Caco-2 (cell line): ENCODE results near the gene GCC1. TPM values are rescaled to one million over a fixed set of nuclear protein-coding genes. Genes with fewer than 3 reads are reported as not detected.

ENCODE experiments used
- BruUV-seq: library from RNA; stranded (reverse); fragments of 400-500 nt; replicated peaks from 2 replicates; lab custom pipeline; 2021; lab: Mats Ljungman, UMichigan
- CTCF ChIA-PET: fragments of 300-600 bp; sonication (Branson Sonifier 250); formaldehyde crosslinking; loops from one replicate; lab custom pipeline; 2022; ENCODE audit warnings: antibody characterized with exemption; lab: Charles Lee
- POLR2A ChIA-PET: fragments of 300-600 bp; sonication (Branson Sonifier 250); formaldehyde crosslinking; loops from one replicate; lab custom pipeline; 2022; ENCODE audit warnings: antibody characterized with exemption; lab: Charles Lee
- DNase-seq, 2 experiments: peaks; one replicate each; pipeline versions ENCODE4 v3.0.0 to v3.0.0-alpha.2; 2020 to 2022
- H3K27me3 ChIP-seq: replicated peaks from 2 replicates; pipeline ENCODE4 v1.6.0; 2011; ENCODE audit warnings: low read length; ENCODE audit not compliant: control insufficient read depth, insufficient read depth
- H3K36me3 ChIP-seq: 2 replicates; pipeline ENCODE4 v1.5.1; 2011; ENCODE audit warnings: low read length; ENCODE audit not compliant: control insufficient read depth, insufficient read depth
- H3K4me1 ChIP-seq: fragments of 250-450 bp; sonication (Bioruptor Pico); 2 replicates; pipeline ENCODE4 v1.5.1; 2020; ENCODE audit warnings: mild to moderate bottlenecking
- H3K4me3 ChIP-seq: 2 replicates; pipeline ENCODE4 v1.5.1; 2011; ENCODE audit warnings: low read depth, mild to moderate bottlenecking, control low read depth, low read length
- H3K9me3 ChIP-seq: fragments of 250-450 bp; sonication (Bioruptor Pico); 2 replicates; pipeline ENCODE4 v1.5.1; 2020; ENCODE audit warnings: mild to moderate bottlenecking, moderate library complexity
- H3K27ac Mint-ChIP-seq: one replicate; pipeline ENCODE4 v1.8.0; 2022; ENCODE audit warnings: mixed read lengths; ENCODE audit not compliant: unreplicated experiment
- H3K27me3 Mint-ChIP-seq: one replicate; pipeline ENCODE4 v1.8.0; 2022; ENCODE audit warnings: mixed read lengths; ENCODE audit not compliant: insufficient read depth, unreplicated experiment
- H3K36me3 Mint-ChIP-seq: one replicate; pipeline ENCODE4 v1.8.0; 2022; ENCODE audit warnings: mild to moderate bottlenecking, mixed read lengths; ENCODE audit not compliant: insufficient read depth, unreplicated experiment
- H3K4me1 Mint-ChIP-seq: one replicate; pipeline ENCODE4 v1.8.0; 2022; ENCODE audit warnings: low read depth, mixed read lengths; ENCODE audit not compliant: unreplicated experiment
- H3K4me3 Mint-ChIP-seq: one replicate; pipeline ENCODE4 v1.8.0; 2022; ENCODE audit warnings: mild to moderate bottlenecking, moderate library complexity, mixed read lengths; ENCODE audit not compliant: unreplicated experiment
- H3K9me3 Mint-ChIP-seq: one replicate; pipeline ENCODE4 v1.8.0; 2022; ENCODE audit warnings: mixed read lengths; ENCODE audit not compliant: unreplicated experiment
- intact Hi-C: fragments of 100-400 bp; cut with micrococcal nuclease; formaldehyde crosslinking; loops from one replicate; pipeline ENCODE4 v1.10.0; 2022; ENCODE audit not compliant: unreplicated experiment
- total RNA-seq: library from RNA; stranded (reverse); gene quantifications from 2 replicates; pipeline ENCODE4 v1.2.3, GENCODE V29; 2022
- TF ChIP-seq, protein P1 (sequence below), 2 experiments: fragments of 200-600 bp in 1 of 2; IDR thresholded peaks; 1 replicate in 1 of 2; 2 replicates in 1 of 2; pipeline versions ENCODE4 v1.5.1 to v1.8.0; 2011 to 2022; ENCODE audit warnings: antibody characterized with exemption in 1 of 2, control low read depth in 1 of 2, inconsistent platforms in 1 of 2, low read depth in 1 of 2, low read length in 1 of 2, mild to moderate bottlenecking in 1 of 2, moderate library complexity in 1 of 2; ENCODE audit not compliant: insufficient read depth in 1 of 2, severe bottlenecking in 1 of 2, unreplicated experiment in 1 of 2

Gene GCC1
- total RNA-seq, 1 experiment from 2014 or later = 26.6 TPM

DNA sequence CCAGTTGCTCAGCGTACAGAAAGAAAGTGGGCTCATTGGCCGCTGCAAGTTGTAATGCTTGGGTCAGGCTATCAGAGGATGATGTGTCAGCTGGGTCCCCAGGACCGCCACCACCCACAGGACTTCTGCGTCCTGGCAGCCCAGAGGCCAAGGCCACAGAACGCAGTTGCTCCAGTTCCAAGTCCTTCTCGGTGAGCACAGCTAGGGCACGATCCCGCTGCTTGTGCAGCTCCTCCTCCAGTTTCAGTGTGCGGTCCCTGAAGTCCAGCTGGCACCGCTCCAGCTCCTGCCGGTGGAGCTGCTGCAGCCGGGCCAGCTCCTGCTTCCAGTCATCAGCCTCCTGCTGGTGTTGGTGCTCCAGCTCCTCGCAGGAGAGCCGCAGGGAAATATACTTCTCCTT, 3.0 kb downstream of the GCC1 start:
- no peaks in the 10 kb centered on the region for H3K27me3 Mint-ChIP-seq
- Histone ChIP-seq H3K27me3 (no peaks in the 10 kb centered on the region), H3K9me3 (no peaks in the 10 kb centered on the region), H3K36me3 (peaks cover 4% of the 10 kb centered on the region), H3K4me1 (peaks cover 14% of the 10 kb centered on the region), H3K4me3 (no peak overlapping the region)
- TF ChIP-seq, protein P1, sequence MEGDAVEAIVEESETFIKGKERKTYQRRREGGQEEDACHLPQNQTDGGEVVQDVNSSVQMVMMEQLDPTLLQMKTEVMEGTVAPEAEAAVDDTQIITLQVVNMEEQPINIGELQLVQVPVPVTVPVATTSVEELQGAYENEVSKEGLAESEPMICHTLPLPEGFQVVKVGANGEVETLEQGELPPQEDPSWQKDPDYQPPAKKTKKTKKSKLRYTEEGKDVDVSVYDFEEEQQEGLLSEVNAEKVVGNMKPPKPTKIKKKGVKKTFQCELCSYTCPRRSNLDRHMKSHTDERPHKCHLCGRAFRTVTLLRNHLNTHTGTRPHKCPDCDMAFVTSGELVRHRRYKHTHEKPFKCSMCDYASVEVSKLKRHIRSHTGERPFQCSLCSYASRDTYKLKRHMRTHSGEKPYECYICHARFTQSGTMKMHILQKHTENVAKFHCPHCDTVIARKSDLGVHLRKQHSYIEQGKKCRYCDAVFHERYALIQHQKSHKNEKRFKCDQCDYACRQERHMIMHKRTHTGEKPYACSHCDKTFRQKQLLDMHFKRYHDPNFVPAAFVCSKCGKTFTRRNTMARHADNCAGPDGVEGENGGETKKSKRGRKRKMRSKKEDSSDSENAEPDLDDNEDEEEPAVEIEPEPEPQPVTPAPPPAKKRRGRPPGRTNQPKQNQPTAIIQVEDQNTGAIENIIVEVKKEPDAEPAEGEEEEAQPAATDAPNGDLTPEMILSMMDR (IDR thresholded peaks at IDR 0.05; ENCODE audit: insufficient read depth in 1 of 2, low read depth in 1 of 2, low read length in 1 of 2, severe bottlenecking in 1 of 2, unreplicated experiment in 1 of 2) = no peak
- ChIA-PET CTCF (interaction anchor here (0.5 kb wide), 1 partner anchor 1337 kb away, joined by 3 read pairs; no protein-coding TSS in a partner anchor), POLR2A (no interaction called here)
- no peak overlapping the region for H3K27ac Mint-ChIP-seq
- H3K4me1 Mint-ChIP-seq = peaks cover 28% of the 10 kb centered on the region
- peaks cover 11% of the 10 kb centered on the region for H3K36me3 Mint-ChIP-seq
- intact Hi-C loops = loop anchor here (10.0 kb wide), 1 partner anchor 188 kb away; the partner anchor contains the start of gene ZNF800
- no peak overlapping the region for H3K4me3 Mint-ChIP-seq
- DNase-seq = no peak
- no TSS peak for BruUV-seq
- no peaks in the 10 kb centered on the region for H3K9me3 Mint-ChIP-seq

DNA sequence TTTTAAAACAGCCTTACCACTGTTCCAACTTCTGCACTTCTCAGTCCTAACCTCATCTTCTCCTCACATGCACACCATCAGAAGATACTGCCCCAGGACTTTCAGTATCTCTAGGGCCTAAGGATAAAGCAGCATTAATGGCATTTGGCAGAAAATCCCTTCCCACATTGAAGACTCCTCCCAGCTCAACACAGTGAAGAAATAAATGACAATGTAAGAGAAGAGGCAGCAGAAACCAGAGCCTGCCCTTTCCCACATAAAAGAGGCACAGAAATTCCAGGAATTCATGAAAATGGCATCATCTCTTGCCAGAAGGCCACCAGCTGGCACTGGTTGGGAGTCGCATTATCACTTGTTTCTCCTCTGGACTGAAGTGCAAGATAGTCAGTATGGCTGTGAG, 3.7 kb downstream of the GCC1 start:
- Histone ChIP-seq H3K4me1 (peaks cover 14% of the 10 kb centered on the region), H3K36me3 (peaks cover 4% of the 10 kb centered on the region), H3K4me3 (no peak overlapping the region), H3K9me3 (no peaks in the 10 kb centered on the region), H3K27me3 (no peaks in the 10 kb centered on the region)
- Mint-ChIP-seq H3K36me3 (peaks cover 11% of the 10 kb centered on the region), H3K4me1 (peaks cover 28% of the 10 kb centered on the region), H3K4me3 (no peak overlapping the region), H3K27ac (no peak overlapping the region), H3K9me3 (no peaks in the 10 kb centered on the region), H3K27me3 (no peaks in the 10 kb centered on the region)
- no TSS peak for BruUV-seq
- no peak for DNase-seq
- TF ChIP-seq, protein P1 (IDR thresholded peaks at IDR 0.05; ENCODE audit: insufficient read depth in 1 of 2, low read depth in 1 of 2, low read length in 1 of 2, severe bottlenecking in 1 of 2, unreplicated experiment in 1 of 2) = no peak
- ChIA-PET POLR2A (no interaction called here), CTCF (no interaction called here)
- intact Hi-C loops = loop anchor here (10.0 kb wide), 1 partner anchor 187 kb away; the partner anchor contains the start of gene ZNF800

DNA sequence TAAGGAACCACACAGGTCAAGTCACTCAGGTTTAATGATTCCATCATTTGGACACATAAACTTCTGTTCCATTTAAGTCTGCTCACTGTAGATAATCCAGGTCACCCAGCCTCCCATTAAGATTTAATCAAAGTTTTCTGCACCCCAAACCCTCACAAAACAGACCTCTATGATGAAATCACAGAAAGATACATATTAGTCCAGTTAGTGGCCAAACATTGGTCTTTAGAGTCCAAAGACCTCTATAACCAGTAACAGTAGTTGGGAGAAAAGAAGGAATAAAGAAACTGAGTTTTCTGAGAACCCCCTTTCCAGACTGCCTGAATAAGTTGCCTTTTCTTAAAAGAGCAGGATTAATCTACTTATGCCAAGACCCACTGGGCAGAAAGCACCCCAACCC, 4.8 kb downstream of the GCC1 start:
- intact Hi-C loops = loop anchor here (10.0 kb wide), 1 partner anchor 186 kb away; the partner anchor contains the start of gene ZNF800
- Mint-ChIP-seq H3K27me3 (no peaks in the 10 kb centered on the region), H3K27ac (no peak overlapping the region), H3K4me1 (peaks cover 21% of the 10 kb centered on the region), H3K9me3 (no peaks in the 10 kb centered on the region), H3K36me3 (peaks cover 11% of the 10 kb centered on the region), H3K4me3 (no peak overlapping the region)
- Histone ChIP-seq H3K9me3 (no peaks in the 10 kb centered on the region), H3K4me1 (0 out of 2 replicates have a peak, but pooled peaks cover 6% of the 10 kb centered on the region), H3K4me3 (no peak overlapping the region), H3K27me3 (no peaks in the 10 kb centered on the region), H3K36me3 (peaks cover 4% of the 10 kb centered on the region)
- no peak for DNase-seq
- TF ChIP-seq, protein P1 (IDR thresholded peaks at IDR 0.05; ENCODE audit: insufficient read depth in 1 of 2, low read depth in 1 of 2, low read length in 1 of 2, severe bottlenecking in 1 of 2, unreplicated experiment in 1 of 2) = no peak
- ChIA-PET CTCF (no interaction called here), POLR2A (no interaction called here)
- no TSS peak for BruUV-seq
